K562 (cell line): Measurements from ENCODE around the gene PLCG2. TPM values are rescaled to one million over a fixed set of nuclear protein-coding genes. Genes with fewer than 3 reads are reported as not detected.

ENCODE experiments used
- ATAC-seq: fragments of 200-7000 bp; cut with Tn5 transposase; 3 replicates; pipeline ENCODE4 v1.9.1; 2020; ENCODE audit warnings: moderate library complexity
- BruUV-seq: library from RNA; stranded (reverse); fragments of 400-500 nt; replicated peaks from 2 replicates; lab custom pipeline; 2021; lab: Mats Ljungman, UMichigan
- CTCF ChIA-PET: fragments of 300-600 bp; formaldehyde crosslinking; extraction: SDS; loops from one replicate; lab custom pipeline; 2021; ENCODE audit warnings: low intra/inter-chr PET ratio; lab: Yijun Ruan, JAX
- POLR2A ChIA-PET: fragments of 300-600, 350-650 bp; sonication (Branson Sonifier 250); formaldehyde crosslinking; extraction: SDS; loops from one replicate; lab custom pipeline; 2021; ENCODE audit warnings: antibody characterized with exemption, inconsistent platforms; lab: Yijun Ruan, JAX
- DNase-seq, 4 experiments: peaks; one replicate each; pipeline versions ENCODE4 v3.0.0 to v3.0.0-alpha.2; 2011 to 2018; ENCODE audit warnings: low spot score in 3 of 4, mixed read lengths in 3 of 4; ENCODE audit errors: extremely low read depth in 1 of 4
- FAIRE-seq: peaks from 2 replicates; lab custom pipeline; 2011; peaks lifted over from hg19 to GRCh38; lab: Jason Lieb, UNC
- H2AFZ ChIP-seq: 2 replicates; pipeline ENCODE4 v1.6.0; 2011; ENCODE audit warnings: low read depth, low read length, control low read depth, inconsistent platforms
- H3K27ac ChIP-seq: fragments of 200-600 bp; 3 replicates; pipeline ENCODE4 v1.8.0; 2011; ENCODE audit warnings: low read depth, mild to moderate bottlenecking, control low read depth, inconsistent platforms, low read length, moderate library complexity, mixed read lengths; ENCODE audit errors: extremely low read depth
- H3K27me3 ChIP-seq, 2 experiments: fragments of 300-600 bp in 1 of 2; 2 replicates in 1 of 2; 3 replicates in 1 of 2; pipeline versions ENCODE4 v1.6.0 to v1.8.0; 2011; ENCODE audit warnings: inconsistent platforms in 2 of 2, low read length in 2 of 2, mild to moderate bottlenecking in 1 of 2, mixed read lengths in 1 of 2, moderate library complexity in 1 of 2; ENCODE audit not compliant: control insufficient read depth in 2 of 2, insufficient read depth in 2 of 2
- H3K36me3 ChIP-seq: fragments of 300-600 bp; 3 replicates; pipeline ENCODE4 v1.8.0; 2011; ENCODE audit warnings: mild to moderate bottlenecking, low read length, inconsistent platforms; ENCODE audit not compliant: control insufficient read depth, insufficient read depth
- H3K4me1 ChIP-seq, 2 experiments: fragments of 200-600 bp in 1 of 2; replicated peaks in 1 of 2; 2 replicates in 1 of 2; 3 replicates in 1 of 2; pipeline versions ENCODE4 v1.5.1 to v1.8.0; 2011; ENCODE audit warnings: inconsistent platforms in 2 of 2, low read length in 2 of 2, mild to moderate bottlenecking in 1 of 2, mixed read lengths in 1 of 2, moderate library complexity in 1 of 2; ENCODE audit not compliant: control insufficient read depth in 2 of 2, insufficient read depth in 2 of 2
- H3K4me2 ChIP-seq: 2 replicates; pipeline ENCODE4 v1.6.1; 2011; ENCODE audit warnings: low read length, control low read depth, inconsistent platforms, mixed read lengths; ENCODE audit not compliant: insufficient read depth
- H3K4me3 ChIP-seq: fragments of 200-600 bp; sonication (generic), shearing (Covaris generic); 2 replicates; pipeline ENCODE4 v1.5.1; 2016; ENCODE audit warnings: control low read depth, inconsistent platforms
- H3K79me2 ChIP-seq: fragments of 200-600 bp; 3 replicates; pipeline ENCODE4 v1.8.0; 2011; ENCODE audit warnings: low read length, inconsistent platforms; ENCODE audit not compliant: control insufficient read depth, insufficient read depth
- H3K9ac ChIP-seq, 2 experiments: 2 replicates each; pipeline versions ENCODE4 v1.6.0 to v1.6.1; 2011; ENCODE audit warnings: low read depth in 2 of 2, low read length in 2 of 2, control low read depth in 1 of 2, inconsistent platforms in 1 of 2, mild to moderate bottlenecking in 1 of 2, mixed read lengths in 1 of 2; ENCODE audit not compliant: insufficient read depth in 1 of 2
- H3K9me1 ChIP-seq: one replicate; pipeline ENCODE4 v1.6.0; 2011; ENCODE audit warnings: inconsistent platforms, mild to moderate bottlenecking, low read length, moderate library complexity; ENCODE audit not compliant: control insufficient read depth, insufficient read depth
- H3K9me3 ChIP-seq: replicated peaks from 2 replicates; pipeline ENCODE4 v1.5.1; 2011; ENCODE audit warnings: low read depth, low read length, inconsistent platforms; ENCODE audit not compliant: control insufficient read depth, insufficient read depth
- H4K20me1 ChIP-seq: replicated peaks from 2 replicates; pipeline ENCODE4 v1.6.1; 2011; ENCODE audit warnings: low read length, inconsistent platforms, mixed read lengths; ENCODE audit not compliant: control insufficient read depth, insufficient read depth
- AFF1 ChIP-seq, 2 experiments: fragments of 450-650 bp; IDR thresholded peaks; 2 replicates each; pipeline ENCODE4 v1.6.1; 2018; ENCODE audit warnings: mild to moderate bottlenecking in 2 of 2, low read depth in 1 of 2; ENCODE audit not compliant: partially characterized antibody in 2 of 2
- DLX4 ChIP-seq: fragments of 250-450 bp; sonication (Bioruptor Pico); IDR thresholded peaks from 2 replicates; pipeline ENCODE4 v1.6.1; 2021; ENCODE audit warnings: mild to moderate bottlenecking
- EWSR1 ChIP-seq: fragments of 450-650 bp; IDR thresholded peaks from 2 replicates; pipeline ENCODE4 v1.6.1; 2018; ENCODE audit warnings: borderline replicate concordance, mild to moderate bottlenecking, low read depth, moderate library complexity; ENCODE audit not compliant: partially characterized antibody
- PHB ChIP-seq: fragments of 250-450 bp; sonication (Bioruptor Pico); IDR thresholded peaks from 2 replicates; pipeline ENCODE4 v1.5.0; 2021
- ZBTB40 ChIP-seq, 2 experiments: fragments of 450-650 bp in 1 of 2; sonication (generic) in 1 of 2; formaldehyde crosslinking in 1 of 2; IDR thresholded peaks; 2 replicates each; pipeline versions ENCODE4 v1.7.1 to v1.9.0; 2016 to 2022; ENCODE audit warnings: inconsistent platforms in 1 of 2, mild to moderate bottlenecking in 1 of 2, missing genetic modification reagents in 1 of 2
- ZC3H11A ChIP-seq: IDR thresholded peaks from 2 replicates; pipeline ENCODE4 v1.6.1; 2012; ENCODE audit warnings: low read depth, low read length, improper control_type of control experiment
- ZNF561 ChIP-seq: fragments of 450-650 bp; formaldehyde crosslinking; conservative IDR thresholded peaks from 2 replicates; pipeline ENCODE4 v1.4.0; 2020; ENCODE audit warnings: mild to moderate bottlenecking, moderate library complexity
- WGBS: fragments of 100-300 bp; shearing (Covaris generic); methylation state at CpG from one replicate; pipeline ENCODE4 v1.1.6; 2016; ENCODE audit warnings: low coverage, mixed read lengths; ENCODE audit not compliant: insufficient coverage; ENCODE audit errors: missing lambda C conversion rate; 5-methylcytosine and 5-hydroxymethylcytosine counted together
- in situ Hi-C: fragments of 300-500 bp; cut with MboI; formaldehyde crosslinking; loops from 4 replicates; pipeline ENCODE4 v1.15.0; 2018; ENCODE audit warnings: inconsistent platforms, mixed read lengths
- intact Hi-C: fragments of 100-400 bp; cut with micrococcal nuclease; formaldehyde crosslinking; loops from 2 replicates; pipeline ENCODE4 v1.14.2; 2022
- polyA plus RNA-seq, 8 experiments: library from polyadenylated mRNA; depleted of rRNA in 4 of 8; stranded (reverse) in 5 of 8; unstranded in 3 of 8; fragments of >200 nt; fragmentation: Nextera tagmentation in 2 of 8; fragmentation: Illumina TruSeq in 1 of 8; extraction: Ambion mirVana in 2 of 8; extraction: Trizol in 1 of 8; gene quantifications; 2 replicates each; pipeline versions ENCODE4 v1.2.1 to v1.2.3, GENCODE V29; 2011 to 2014; ENCODE audit warnings: inconsistent platforms in 1 of 8, missing spikeins in 1 of 8
- total RNA-seq, 7 experiments: library from RNA; depleted of rRNA in 6 of 7; stranded (reverse); fragments of >200 nt in 6 of 7; fragmentation: Illumina TruSeq in 2 of 7; extraction: Trizol in 2 of 7; gene quantifications; 2 replicates each; pipeline versions ENCODE4 v1.2.1 to v1.2.3, GENCODE V29; 2011 to 2021; ENCODE audit warnings: low replicate concordance in 1 of 7

PLCG2 gene
- total and polyA plus RNA-seq, 9 of the 15 experiments (the other 6 are each of a cell fraction or from before 2014, with no cell fraction given): 0.94 to 7.1 (median 3.1) TPM

GRCh38 chr16:81815429-81815766 is 36.3 kb downstream of the PLCG2 start:
- H3K4me3 ChIP-seq: no peak overlapping the region
- no peaks in the 10 kb centered on the region for H3K79me2 ChIP-seq
- no peak overlapping the region for H3K4me2 ChIP-seq
- BruUV-seq: no TSS peak
- H4K20me1 ChIP-seq: peaks cover 4% of the 10 kb centered on the region; the same call in 1 of the 2 replicates
- no peak for FAIRE-seq
- ChIA-PET POLR2A (interaction anchor here (0.5 kb wide), 1 partner anchor 576 kb away, joined by 3 read pairs; no protein-coding TSS in a partner anchor), CTCF (no interaction called here)
- intact Hi-C loops: no loop called here
- H3K4me1 ChIP-seq: no peaks in the 10 kb centered on the region; a peak in 2 of 5 replicates
- peaks cover 15 to 49% of the 10 kb centered on the region in 2 experiments; a peak in 4 of 5 replicates for H3K27me3 ChIP-seq
- H3K9ac ChIP-seq: no peak overlapping the region
- H3K9me1 ChIP-seq: no peaks in the 10 kb centered on the region
- H3K27ac ChIP-seq: no peak overlapping the region
- H3K9me3 ChIP-seq: no peaks in the 10 kb centered on the region
- WGBS: 37% methylated on average over 5 of the region's 5 CpGs
- H3K36me3 ChIP-seq: no peaks in the 10 kb centered on the region
- no peak for ATAC-seq
- in situ Hi-C loops: no loop called here
- H2AFZ ChIP-seq: no peak overlapping the region
- no peak for DNase-seq
- TF ChIP-seq ZNF561 (CRISPR knock-in tag): no peak
- no peak for TF ChIP-seq EWSR1
- TF ChIP-seq ZBTB40 (IDR thresholded peaks at IDR 0.05): no peak
- TF ChIP-seq ZBTB40 (CRISPR knock-in tag; IDR thresholded peaks at IDR 0.05): no peak
- TF ChIP-seq DLX4 (CRISPR knock-in tag): no peak
- no peak for TF ChIP-seq ZC3H11A
- no peak for TF ChIP-seq PHB (CRISPR knock-in tag)
- no peak for TF ChIP-seq AFF1 (IDR thresholded peaks at IDR 0.05; ENCODE audit: low read depth in 1 of 2, partially characterized antibody in 2 of 2)
